HT-29 (cell line): ENCODE data around the gene KLHL42. TPM values are rescaled to one million over a fixed set of nuclear protein-coding genes. Genes with fewer than 3 reads are reported as not detected.
"Not testable (repeated sequence)": the region's sequence is repeated elsewhere in the genome, so short reads cannot be mapped to it uniquely, and the experiment has no call there.

Experiments used
- DNase-seq: peaks from one replicate; pipeline ENCODE4 v3.0.0-alpha.2; 2015; ENCODE audit warnings: low spot score
- total RNA-seq: library from RNA; depleted of rRNA; stranded (reverse); fragments of >200 nt; shearing (Covaris generic); gene quantifications from 2 replicates; pipeline ENCODE4 v1.2.3, GENCODE V29; 2014

The KLHL42 gene
- total RNA-seq, 1 experiment from 2014 or later, result 39.5 TPM

DNA sequence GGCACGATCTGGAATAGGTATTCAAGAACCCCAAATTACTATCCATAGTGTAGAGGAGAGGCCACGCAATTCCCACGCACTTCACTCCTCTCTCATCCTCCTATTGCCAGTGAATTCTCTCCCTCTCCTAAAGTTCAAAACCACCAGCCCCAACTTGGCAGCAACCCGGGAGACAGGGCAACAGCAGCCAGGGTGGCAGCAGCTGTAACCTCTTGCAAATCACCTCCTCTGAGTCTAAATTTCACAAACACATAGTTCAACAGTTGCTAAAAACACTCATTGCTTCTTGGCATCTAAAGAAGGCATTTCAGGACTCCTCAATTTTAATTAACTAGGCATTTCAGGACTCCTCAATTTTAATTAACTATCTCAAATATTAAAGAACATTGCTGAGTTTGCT is 37.7 kb downstream of the KLHL42 start:
- DNase-seq, result no peak

DNA sequence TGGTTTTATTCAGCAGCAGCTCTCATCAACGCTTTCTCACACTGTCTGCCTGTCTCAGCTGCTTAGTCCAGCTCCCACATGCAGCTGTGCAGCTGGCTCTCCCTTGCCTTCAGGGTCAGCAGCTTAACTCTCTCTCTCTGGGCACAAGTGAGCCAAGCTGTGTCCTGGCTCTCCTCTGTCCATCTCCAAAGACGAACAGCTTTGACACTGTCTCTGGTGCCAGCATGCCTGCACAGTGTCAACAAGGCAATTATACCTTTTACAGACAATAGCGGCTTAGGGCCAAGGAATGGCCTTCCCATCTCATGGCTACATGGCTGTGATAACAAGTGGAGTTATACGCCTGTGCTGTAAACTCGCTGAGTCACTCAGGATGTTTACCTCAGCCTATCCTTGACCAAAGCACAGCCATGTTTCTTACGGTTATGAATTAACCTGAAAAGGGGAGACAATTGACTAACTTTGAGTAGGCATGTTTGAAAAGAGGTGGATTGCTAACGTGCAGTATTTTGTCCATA is 38.4 kb downstream of the KLHL42 start:
- no peak for DNase-seq

DNA sequence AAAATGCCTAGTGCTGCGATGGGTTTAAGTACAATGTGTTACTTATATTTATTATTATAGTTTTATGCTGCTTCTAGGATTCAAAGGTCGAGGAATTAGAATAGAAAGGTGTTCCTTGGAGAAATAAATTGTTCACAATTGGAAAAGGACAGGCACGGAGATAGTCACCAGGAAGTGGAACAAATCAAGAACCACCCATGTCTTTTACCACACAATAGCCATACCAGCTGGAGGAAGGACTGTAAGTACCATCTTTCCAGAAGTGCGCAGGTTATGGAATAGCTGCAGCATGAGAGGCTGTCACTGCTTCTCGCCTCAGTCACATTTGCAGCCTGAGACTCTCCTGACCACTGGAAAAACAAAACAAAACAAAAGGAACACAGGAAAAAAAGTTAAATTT is 40.5 kb downstream of the KLHL42 start:
- no peak for DNase-seq

DNA sequence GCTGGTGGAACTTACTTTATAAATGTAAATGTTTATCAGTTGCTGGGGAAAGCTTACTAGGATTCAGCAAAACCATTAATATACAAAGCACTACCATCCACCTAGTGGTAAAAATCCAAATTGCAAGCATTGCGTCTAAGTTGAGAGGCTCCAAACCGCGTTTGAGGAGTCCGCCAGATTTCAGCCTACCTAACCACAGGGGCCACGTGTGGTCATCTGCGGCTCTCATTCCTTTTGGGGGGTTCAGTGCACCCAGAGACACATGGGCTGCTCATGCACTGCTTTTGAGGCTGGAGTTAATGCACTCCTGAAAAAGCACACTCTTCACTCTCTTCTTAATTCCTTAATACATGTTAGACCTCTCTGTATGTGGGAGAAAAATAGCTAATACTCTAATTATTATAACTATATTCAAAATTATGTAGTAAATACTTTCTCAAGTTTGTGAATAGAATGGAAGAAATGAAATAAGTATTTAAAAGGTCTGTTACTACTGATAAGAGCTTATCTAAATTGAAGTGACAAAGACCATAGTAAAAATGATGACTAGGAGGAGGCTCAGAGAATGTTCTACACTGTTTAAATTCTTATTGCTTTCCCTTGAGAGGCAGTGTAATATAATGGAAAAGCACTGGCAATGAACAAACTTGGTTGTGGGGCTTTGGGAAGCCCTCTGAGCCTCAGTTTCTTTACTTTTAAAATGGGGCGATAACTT is 41.4 kb downstream of the KLHL42 start:
- peak; percentile 98 for DNase-seq

DNA sequence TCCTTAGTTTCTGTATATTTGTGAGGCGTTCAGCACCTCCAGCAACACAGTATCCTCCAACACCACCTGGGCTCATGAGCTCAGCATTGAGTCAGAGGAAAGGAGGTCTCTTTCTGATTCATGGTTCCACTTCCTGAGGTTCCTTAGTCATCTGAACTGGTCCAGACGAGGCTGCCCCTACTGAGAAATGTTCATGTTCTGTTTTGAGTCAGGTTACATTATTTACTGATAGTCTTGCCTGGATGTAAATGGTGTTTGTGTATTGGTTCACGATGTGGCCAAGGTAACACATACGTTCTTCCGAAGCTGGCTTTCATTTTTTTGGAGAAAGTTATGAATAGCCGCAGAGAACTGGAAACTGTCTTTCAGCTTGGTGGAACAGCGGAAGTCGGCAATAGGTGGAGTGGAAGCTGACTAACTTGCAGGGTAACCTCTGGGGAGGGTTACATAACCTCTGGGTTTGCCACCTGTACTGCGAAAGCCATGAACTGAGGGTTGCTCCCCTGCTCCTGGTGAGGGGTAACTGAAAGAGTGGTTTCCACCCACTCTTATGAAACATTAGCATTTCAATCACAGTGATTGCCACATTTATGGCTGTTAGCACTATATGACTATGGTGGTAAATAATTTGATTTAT is 42.2 kb downstream of the KLHL42 start:
- DNase-seq, result peak; percentile 21

DNA sequence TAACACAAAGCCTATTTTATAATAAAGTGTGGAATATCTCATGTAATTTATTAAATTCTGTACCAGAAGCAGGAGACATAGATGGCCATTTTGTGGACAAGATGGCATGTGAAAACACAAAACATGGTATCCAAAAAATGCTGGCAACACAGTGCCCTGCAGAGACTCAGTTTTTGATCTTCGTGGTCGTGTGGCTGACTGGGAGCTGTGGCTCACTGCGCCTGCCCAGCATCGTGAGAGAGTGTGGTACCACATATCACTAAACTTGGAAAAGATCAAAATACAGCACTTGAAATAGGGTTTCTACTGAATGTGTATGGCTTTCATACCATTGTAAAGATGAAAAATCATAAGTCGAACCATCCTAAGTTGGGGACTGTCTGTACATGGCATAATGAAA is 43.0 kb downstream of the KLHL42 start:
- DNase-seq, result no peak

DNA sequence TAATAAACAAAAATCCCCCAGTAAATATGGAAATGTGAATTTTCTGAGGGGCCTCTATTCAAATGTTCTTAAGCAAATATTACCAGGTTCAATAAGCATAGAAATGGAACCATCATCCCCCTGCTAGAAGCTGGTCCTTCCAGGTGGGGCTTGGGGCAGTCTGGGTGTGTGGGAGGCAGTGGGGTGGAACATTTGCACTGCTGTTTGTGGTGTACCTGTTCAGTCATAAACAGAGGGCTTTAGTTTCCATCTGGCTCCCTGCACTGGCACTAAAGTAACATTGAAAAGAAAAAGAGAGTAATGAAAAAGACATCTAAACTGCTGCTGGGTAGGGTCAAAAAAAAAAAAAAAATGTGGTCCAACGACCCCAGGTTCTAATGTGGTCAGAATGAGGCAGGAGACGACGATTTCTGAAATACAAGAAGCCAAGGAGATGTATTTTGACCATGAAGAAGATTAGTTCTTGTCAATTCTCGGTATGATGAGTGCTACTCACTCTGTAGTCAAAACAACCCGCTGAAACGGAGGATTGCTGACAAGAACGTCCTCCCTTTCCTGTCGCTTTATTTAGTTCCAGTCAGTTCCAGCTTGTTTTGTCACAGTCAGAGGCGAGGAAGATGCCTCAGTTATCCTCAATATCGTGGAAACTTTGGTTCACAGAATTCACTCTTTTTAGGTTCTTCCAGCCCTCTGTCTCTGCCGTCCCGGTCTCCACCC is 44.3 kb downstream of the KLHL42 start:
- no peak for DNase-seq

DNA sequence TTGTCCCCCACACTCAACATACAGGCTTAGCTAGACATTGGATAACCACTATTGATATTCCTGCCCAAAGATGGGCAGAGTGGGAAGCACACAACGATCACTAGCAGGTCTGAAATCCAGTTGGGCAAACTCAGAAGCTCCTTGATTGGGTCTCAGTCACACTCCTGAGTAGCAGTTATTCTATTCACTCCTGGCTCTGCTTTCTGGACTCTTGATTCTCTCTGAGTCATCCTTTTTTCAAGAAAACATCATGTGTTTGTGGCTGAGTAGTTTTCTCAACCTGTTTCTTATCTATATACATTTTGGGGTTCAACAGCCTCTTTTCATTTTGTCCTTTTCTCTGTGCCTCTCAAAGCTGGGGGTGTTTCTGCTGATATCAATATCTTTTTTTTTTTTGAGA is 46.0 kb downstream of the KLHL42 start:
- DNase-seq, result no peak

DNA sequence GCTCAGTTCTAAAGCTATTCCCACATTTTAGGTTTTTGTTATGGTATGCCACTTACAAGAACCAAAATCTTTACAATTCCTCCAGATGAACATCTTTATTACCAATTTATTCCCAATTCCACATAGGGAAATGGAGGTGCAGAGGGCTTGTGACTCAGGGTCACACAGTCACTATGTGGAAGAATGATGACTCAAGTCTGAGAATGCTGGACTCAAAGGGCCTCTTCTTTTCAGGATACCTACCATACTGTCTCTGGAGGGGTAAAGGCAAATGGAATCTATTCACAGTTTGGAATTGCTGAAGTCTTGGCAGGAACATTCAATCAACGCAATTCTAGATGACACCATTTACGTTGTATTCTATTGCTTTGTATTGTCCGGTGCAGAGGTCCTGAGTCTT is 48.2 kb downstream of the KLHL42 start:
- no peak for DNase-seq

DNA sequence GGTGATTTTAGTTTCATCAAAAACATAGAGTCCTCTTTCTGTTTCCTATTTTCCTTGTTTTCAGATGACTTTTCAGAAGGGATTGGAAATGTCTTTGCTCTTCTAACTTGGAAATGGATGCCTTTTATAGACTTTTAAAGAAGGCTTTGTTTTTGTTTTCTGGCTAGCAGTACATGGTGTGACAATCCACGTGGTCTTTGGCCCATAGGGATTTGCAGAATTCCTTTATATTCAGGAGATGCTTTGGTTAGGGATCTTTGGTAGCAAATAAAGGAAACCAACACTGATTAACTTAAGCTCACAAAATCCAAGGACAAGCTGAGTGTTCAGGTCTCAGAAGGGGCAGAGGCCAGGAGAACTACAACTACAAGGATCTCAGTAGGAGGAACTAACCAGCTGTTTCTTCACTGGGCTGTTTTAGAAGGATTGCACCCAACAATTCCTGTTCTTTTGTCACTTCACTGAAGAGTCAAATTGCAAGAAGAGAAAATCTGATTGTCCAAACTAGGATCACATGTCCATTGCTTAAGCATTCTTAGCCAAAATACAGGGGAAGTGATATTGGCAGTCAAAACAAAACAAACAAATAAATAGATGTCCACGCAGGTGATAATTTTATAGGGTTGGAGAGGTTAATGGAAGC is 58.6 kb downstream of the KLHL42 start:
- no peak for DNase-seq

DNA sequence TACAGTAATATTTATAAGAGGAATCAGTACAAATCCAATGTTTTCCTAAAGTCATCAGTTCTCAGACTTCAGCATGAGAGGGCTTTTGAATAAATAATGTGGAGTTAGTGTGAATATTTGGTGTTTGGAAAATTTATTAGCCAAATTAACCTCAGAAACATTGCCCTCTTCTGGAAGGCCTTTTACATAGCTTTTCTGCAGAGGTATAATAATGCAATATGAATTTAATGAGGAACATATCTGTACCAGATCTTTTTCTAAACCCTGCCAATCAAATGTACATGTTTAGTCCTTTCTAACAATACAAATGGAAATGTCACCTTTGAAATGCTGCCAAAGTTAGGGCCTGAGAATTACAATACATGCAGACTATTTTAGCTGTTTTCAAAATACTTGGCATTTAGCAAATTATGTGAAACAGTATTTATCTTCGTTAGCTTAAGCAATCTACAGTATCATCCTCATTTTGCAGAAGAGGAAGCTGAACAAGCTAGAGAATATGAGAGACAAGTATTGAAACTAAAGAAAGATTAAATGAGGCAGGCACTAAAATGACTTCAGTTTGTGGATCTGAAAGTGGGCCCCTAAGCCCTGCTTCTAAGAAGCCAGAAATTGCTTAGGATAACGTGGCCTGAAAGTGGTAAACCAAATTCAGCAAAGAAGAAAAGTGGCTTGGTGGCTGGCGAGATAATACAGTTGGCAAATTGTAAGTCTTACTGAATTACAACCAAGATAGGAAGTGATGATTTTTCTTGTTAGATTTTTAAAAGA is 60.4 kb downstream of the KLHL42 start:
- DNase-seq, result peak; percentile 48

DNA sequence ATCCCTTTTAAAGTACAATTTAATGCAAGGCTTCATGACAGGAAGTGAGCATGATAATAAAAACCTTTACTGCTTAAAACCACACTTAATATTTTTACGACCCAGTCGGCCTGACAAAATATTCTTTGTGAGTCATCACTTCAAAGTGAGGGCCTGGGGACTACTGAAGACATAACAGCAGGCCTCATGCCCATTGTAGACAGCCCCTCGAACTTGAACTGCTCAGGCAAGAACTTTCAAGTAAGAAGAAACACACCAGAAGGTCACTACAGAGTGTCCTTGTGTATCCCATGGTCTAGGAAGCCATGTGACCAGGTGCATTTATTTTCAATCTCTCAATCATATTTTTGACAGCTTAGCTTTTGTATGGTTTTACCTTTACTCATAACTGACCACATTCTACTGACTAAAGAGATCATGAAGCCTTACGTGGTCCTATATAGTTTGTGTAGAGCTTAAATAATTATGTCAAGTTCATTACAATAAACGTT is 61.4 kb downstream of the KLHL42 start:
- peak; percentile 93 for DNase-seq

DNA sequence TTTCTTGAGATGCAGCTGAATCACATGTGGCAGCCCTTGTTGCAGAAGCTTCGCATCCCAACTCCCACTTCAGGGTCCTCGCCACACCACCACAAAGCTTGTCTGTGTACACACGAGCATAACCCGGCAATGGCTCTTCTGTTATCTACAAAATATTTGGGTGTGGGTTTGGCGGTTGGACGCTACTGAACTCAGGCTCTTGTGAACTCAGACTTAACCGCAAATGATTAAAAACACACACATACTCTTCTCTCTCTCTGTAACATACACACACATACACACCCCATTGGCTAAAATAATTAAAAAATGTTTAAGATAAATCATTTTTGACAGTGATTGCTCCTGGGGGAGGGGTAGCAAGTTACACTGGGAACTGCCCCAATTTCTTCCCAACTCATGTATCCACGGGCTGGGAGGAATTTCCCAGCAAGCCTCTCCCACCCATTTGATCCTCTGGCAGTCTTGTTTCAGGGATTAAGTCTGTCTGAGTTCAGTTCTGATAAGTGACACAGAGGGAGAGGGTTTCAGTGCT is 63.7 kb downstream of the KLHL42 start:
- DNase-seq, result no peak

DNA sequence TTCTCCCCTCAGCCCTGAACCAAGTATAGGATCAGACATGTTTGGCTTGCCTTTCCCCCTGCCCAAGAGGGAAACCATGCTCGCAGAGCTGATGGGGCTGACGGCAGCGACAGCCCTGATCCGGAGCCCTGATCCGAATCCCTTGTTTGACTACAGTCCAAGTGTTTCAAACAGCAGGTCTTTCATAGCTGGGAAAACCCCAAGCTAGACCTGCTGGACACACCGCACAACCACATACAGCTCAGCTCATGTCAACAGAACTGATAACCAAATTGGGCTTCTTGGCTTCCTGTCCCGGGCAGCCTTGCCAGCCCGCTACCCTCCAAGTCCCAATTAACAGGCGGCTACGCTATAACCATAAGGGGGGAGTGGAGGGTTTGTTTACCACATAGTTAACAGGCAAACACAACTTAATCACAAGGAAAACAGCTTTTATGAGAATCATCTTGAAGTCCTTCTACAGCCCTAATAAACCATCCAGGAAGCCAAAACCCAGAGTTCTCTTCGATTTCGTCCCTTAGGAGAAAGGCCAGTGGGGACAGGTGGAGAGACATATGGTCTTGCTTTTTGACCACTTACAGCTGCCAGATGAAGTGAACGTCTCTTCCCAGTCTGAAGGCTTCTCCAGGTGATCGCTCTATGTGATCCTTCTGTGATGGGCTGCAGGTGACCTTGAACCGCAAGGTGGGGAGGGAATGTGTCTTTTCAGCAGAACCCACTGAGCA is 64.5 kb downstream of the KLHL42 start:
- no peak for DNase-seq

DNA sequence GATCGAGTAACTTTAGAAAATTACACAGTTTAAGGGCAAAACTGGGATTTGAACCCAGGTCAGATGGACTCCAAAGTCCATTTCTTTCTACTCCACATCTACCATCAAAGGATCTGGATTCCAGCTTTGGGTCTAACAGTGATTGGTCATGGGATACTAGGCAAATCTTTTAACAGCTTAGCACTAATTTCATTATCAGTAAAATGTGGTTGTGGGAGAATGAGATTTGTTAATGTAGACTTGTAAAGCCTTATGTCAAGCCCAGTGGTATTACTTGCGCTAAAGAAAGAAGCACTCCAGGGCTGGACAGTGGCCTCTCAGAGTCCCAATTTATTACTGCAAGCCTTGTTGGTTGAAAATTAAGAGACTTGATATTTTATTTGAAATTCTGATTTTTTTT is 65.2 kb downstream of the KLHL42 start:
- DNase-seq, result no peak

DNA sequence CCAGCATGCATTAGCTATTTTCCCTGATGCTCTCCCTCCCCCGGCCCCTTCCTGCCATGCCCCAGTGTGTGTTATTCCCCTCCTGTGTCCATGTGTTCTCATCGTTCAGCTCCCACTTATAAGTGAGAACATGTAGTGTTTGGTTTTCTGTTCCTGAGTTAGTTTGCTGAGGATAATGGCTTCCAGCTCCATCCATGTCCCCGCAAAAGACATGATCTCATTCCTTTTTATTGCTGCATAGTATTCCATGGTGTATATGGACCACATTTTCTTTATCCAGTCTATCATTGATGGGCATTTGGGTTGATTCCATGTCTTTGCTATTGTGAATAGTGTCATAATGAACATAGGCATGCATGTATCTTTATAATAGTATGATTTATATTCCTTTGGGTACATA is 65.7 kb downstream of the KLHL42 start:
- not testable (repeated sequence) for DNase-seq

DNA sequence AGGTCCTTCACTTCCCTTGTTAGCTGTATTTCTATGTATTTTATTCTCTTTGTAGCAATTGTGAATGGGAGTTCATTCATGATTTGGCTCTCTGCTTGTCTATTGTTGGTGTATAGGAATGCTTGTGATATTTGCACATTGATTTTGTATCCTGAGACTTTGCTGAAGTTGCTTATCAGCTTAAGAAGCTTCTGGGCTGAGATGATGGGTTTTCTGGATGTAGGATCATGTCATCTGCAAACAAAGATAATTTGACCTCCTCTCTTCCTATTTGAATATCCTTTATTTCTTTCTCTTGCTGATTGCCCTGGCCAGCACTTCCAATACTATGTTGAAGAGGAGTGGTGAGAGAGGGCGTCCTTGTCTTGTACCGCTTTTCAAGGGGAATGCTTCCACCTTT is 67.3 kb downstream of the KLHL42 start:
- DNase-seq, result not testable (repeated sequence)

DNA sequence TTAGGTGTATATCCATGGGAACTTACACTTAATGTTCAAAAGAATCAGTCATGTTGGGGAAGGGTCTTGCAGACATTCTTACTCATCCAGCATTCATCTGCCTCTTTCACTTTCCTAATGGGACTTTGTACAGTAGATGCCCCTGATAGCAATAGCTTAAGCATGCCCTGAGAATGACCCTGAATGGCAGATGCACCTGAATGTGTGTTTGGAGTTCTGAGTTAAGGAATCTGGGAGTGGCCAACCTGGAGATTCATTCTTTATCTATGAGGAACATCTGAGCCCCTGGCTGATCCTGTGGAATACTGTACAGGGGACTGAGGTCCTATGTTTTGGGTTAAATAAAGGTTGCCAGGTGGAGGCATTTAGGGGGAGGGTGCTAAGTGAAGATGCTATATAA is 71.3 kb downstream of the KLHL42 start:
- DNase-seq, result no peak

DNA sequence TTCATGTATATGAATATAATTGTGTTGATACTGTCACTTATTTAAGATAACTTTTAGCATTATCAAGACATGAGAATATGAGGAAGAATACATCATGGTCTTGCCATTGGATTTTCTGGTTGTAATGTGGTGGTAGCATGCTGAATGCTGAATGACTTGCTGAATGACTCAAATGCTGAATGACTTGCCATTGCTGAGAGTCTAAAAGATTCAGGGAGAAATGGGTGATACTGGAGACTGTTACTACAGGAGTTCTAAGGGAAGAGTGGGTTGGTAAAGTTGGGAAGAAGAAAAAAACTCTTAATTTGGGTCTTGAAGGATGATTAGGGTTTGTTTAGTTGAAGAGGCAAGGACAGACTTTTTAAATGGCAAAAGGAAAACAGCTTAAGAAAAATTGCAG is 72.1 kb downstream of the KLHL42 start:
- no peak for DNase-seq
